ENCODE results near the gene C1QL3.

Gene C1QL3

GRCh38 chr10:16493884-16494536 lies 27.7 kb downstream of the C1QL3 start:
- no peak for DNase-seq (ENCODE audit: low spot score)

- no peak for DNase-seq (ENCODE audit: low spot score)
Observed at GRCh38 chr10:16491933-16492332, 29.7 kb downstream of the C1QL3 start.

- DNase-seq (ENCODE audit: low spot score) = no peak
Observed at GRCh38 chr10:16490511-16490910, 31.2 kb downstream of the C1QL3 start.

- no peak for DNase-seq (ENCODE audit: low spot score)
Observed at GRCh38 chr10:16483241-16483917, 38.3 kb downstream of the C1QL3 start.

- no peak for DNase-seq (ENCODE audit: low spot score)
Observed at GRCh38 chr10:16481052-16481728, 40.5 kb downstream of the C1QL3 start.

GRCh38 chr10:16478801-16479200 lies 42.9 kb downstream of the C1QL3 start:
- DNase-seq (ENCODE audit: low spot score) = no peak

- no peak for DNase-seq (ENCODE audit: low spot score)
Observed at GRCh38 chr10:16477757-16478156, 43.9 kb downstream of the C1QL3 start.

- DNase-seq (ENCODE audit: low spot score) = no peak
Observed at GRCh38 chr10:16472828-16473227, 48.9 kb downstream of the C1QL3 start.

- no peak for DNase-seq (ENCODE audit: low spot score)
Observed at GRCh38 chr10:16470747-16471146, 50.9 kb downstream of the C1QL3 start.

GRCh38 chr10:16466001-16466400 lies 55.7 kb downstream of the C1QL3 start:
- no peak for DNase-seq (ENCODE audit: low spot score)

All from pons (tissue), 1 donor.